Activated CD8-positive, alpha-beta memory T cell treated with anti-CD3 and anti-CD28 coated beads for 48 hours (primary cell): ENCODE results near the gene PIPOX.

Experiments used
- DNase-seq, 3 experiments: peaks; one replicate each; pipeline ENCODE4 v3.0.0-alpha.2; 2020; ENCODE audit warnings: low read depth in 2 of 3, low spot score in 2 of 3

The PIPOX gene

GRCh38 chr17:29046473-29046839 is 3.5 kb downstream of the PIPOX start:
- DNase-seq = no peak

GRCh38 chr17:29048440-29049368 is 5.8 kb downstream of the PIPOX start:
- DNase-seq = no peak

- DNase-seq = no peak
These were observed 6.7 kb downstream of the PIPOX start for GRCh38 chr17:29049541-29050145.

GRCh38 chr17:29050176-29050575 is 7.2 kb downstream of the PIPOX start:
- DNase-seq = no peak

- no peak for DNase-seq
These were observed 8.3 kb downstream of the PIPOX start for GRCh38 chr17:29051194-29051593.

- no peak for DNase-seq
These were observed 8.8 kb downstream of the PIPOX start for GRCh38 chr17:29051731-29052130.

GRCh38 chr17:29054835-29055234 is 11.9 kb downstream of the PIPOX start:
- DNase-seq = no peak

DNA sequence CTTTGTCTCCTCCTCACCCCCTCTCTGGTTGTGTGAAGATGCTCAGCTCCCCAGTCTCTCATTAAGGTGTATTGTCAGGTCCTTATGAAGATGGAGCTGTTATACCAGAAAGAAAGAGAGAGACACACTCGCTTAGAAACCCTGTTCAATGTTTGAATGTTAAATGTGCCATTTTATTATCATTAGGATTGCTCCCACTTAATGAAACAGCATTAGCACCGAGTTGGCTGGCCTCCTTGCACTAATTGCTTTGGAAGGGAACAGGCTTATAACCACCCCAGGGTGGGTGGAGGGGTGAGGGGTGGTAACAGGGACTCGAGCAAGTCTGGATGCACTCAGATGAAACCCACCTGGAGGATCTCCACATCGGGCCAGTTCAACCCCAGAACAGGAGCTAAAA is 14.4 kb downstream of the PIPOX start:
- DNase-seq = no peak

- no peak for DNase-seq
These were observed 15.4 kb downstream of the PIPOX start for GRCh38 chr17:29058391-29058790.

GRCh38 chr17:29059281-29059680 is 16.3 kb downstream of the PIPOX start:
- no peak for DNase-seq

- DNase-seq = no peak
These were observed 17.5 kb downstream of the PIPOX start for GRCh38 chr17:29060475-29060874.

- no peak for DNase-seq
These were observed 18.1 kb downstream of the PIPOX start for GRCh38 chr17:29061036-29061435.

DNA sequence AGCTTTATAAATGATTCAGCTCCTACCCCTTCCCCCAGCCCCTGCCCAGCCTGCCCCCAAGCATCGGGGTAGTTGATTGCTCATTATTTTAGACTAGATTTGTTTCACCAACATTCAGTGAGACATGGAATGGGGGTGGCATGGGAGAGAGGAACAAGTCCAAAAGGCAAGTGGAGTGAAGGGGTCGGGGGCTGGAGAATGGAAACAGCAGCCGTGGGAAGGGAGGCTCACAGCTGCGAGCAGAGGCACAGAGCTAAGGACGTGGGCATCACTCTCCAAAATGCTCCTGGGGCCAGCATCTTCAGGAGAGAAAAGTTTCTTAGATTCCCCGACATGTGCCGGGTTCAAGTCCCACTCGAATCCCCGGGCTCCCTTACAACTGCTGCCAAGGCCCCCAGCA is 19.3 kb downstream of the PIPOX start:
- DNase-seq = no peak

- DNase-seq = no peak
These were observed 21.1 kb downstream of the PIPOX start for GRCh38 chr17:29063992-29064391.

DNA sequence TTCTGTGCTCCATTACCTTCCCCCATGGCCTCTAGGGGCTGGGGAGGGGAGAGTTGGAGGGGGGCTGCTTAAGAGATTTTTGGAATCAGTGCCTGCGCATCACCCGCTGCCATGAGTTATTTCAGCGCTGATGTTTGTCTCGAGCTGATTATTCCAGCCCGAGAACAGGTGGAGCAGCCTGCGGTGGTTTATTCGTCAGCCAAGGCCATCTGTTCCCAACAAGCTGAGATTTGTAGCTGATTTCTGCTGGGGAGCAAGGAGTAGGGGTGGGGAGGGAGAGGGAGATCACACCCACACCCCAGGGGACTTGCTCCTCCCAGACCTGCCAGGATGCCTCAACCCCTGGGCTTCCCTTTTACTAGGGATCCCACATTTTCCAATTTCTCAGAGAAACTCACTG is 23.1 kb downstream of the PIPOX start:
- no peak for DNase-seq

GRCh38 chr17:29066606-29067005 is 23.7 kb downstream of the PIPOX start:
- DNase-seq = no peak

- DNase-seq = no peak
These were observed 25.9 kb downstream of the PIPOX start for GRCh38 chr17:29068818-29069217.

DNA sequence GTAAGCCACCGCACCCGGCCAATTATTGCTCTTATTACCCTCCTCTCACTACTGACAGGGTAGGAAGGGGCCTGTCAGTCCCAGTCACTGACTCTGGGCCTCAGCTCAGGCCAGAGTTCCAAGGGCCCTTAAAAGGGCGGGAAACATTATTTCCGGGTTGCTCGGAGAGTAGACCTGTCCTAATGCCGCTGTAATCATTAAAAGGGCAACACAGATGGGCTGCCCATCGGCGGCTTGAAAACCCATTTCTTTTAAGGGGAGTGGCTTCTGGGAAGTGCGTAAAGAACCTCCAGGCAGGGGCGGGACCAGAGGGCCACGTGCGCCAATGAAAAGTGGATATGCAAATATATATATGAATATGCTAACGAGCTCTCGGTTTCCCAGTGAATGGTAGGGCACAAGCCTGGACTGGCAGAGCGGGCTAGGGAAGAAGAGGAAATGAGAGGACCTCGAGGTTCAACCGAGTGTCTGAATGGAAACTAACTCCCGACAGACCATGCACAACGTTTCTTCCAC is 26.6 kb downstream of the PIPOX start:
- no peak for DNase-seq

- DNase-seq = no peak
These were observed 27.4 kb downstream of the PIPOX start for GRCh38 chr17:29070308-29070707.

- DNase-seq = no peak
These were observed 27.8 kb downstream of the PIPOX start for GRCh38 chr17:29070781-29071180.

GRCh38 chr17:29071303-29071702 is 28.4 kb downstream of the PIPOX start:
- DNase-seq = no peak

DNA sequence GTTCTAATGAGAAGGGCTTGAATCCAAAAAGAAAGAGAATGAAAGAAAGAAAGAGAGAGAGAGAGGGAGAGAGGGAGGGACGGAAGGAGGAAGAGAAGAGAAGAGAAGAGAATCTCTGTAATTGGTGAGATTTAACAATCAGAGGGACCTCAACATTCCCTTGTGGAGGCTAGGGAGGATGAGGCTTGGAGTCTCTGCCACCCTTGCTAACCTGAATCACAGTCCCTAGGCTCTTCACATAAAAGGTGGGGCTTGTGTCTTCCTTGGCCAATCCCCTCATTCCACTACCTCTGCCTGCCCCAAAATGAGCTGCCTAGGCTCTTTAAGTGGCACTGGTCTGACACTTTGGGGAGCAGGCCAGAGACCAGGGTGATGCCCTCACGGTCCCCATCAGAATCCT is 30.1 kb downstream of the PIPOX start:
- no peak for DNase-seq
